Ovary (tissue), 9 donors: ENCODE data around the gene SPECC1. TPM values are rescaled to one million over a fixed set of nuclear protein-coding genes. Genes with fewer than 3 reads are reported as not detected.

Experiments
- DNase-seq, 5 donors: peaks; one replicate each; pipeline ENCODE4 v3.0.0-alpha.2; 2019 to 2020
- H3K27ac ChIP-seq, 2 donors: fragments of 200-600 bp; one replicate each; pipeline versions ENCODE4 v1.5.1 to v1.8.0; 2019 to 2022
- H3K27me3 ChIP-seq: fragments of 200-600 bp; one replicate; pipeline ENCODE4 v1.8.0; 2022
- H3K36me3 ChIP-seq: fragments of 200-600 bp; sonication (generic); one replicate; pipeline ENCODE4 v1.5.1; 2019
- H3K4me1 ChIP-seq: one replicate; pipeline ENCODE4 v1.8.1; 2013; ENCODE audit warnings: mild to moderate bottlenecking, moderate library complexity; ENCODE audit not compliant: insufficient read depth
- H3K4me3 ChIP-seq: fragments of 200-600 bp; sonication (generic); one replicate; pipeline ENCODE4 v1.5.1; 2017
- H3K9me3 ChIP-seq, 2 donors: fragments of 200-600 bp in 1 of 2; sonication (generic) in 1 of 2; one replicate each; pipeline versions ENCODE4 v1.5.1 to v1.8.1; 2013 to 2019; ENCODE audit warnings: mild to moderate bottlenecking in 1 of 2, moderate library complexity in 1 of 2
- EP300 ChIP-seq: sonication (generic); formaldehyde crosslinking; IDR thresholded peaks from one replicate; pipeline ENCODE4 v1.6.1; 2017; ENCODE audit warnings: antibody characterized with exemption
- POLR2A ChIP-seq: fragments of 450-650 bp; IDR thresholded peaks from one replicate; pipeline ENCODE4 v1.6.1; 2017; ENCODE audit warnings: antibody characterized with exemption, mild to moderate bottlenecking, moderate library complexity
- WGBS, 3 donors: extraction: QIAGEN DNeasy Blood & Tissue Kit in 1 of 3; methylation state at CpG; one replicate each; pipeline versions ENCODE4 v1.1.5 to v1.1.7; 2013 to 2017; 5-methylcytosine and 5-hydroxymethylcytosine counted together
- intact Hi-C, 4 donors: fragments of 100-400 bp; cut with DNase I; formaldehyde crosslinking; loops; one replicate each; pipeline versions ENCODE4 v1.11.0 to v1.15.1; 2022 to 2023
- polyA plus RNA-seq, 2 donors: library from polyadenylated mRNA; stranded (reverse); fragments of 200-250 nt in 1 of 2; fragments of 350-450 nt in 1 of 2; fragmentation: Illumina TruSeq in 1 of 2; extraction: RNeasy Lipid Tissue Mini Kit (QIAGEN cat#74804) in 1 of 2; gene quantifications; one replicate each; pipeline ENCODE4 v1.2.3, GENCODE V29; 2013 to 2014
- total RNA-seq, 7 donors: library from RNA; depleted of rRNA in 2 of 7; stranded (reverse); fragments of >200 nt in 2 of 7; fragmentation: NEBNext Ultra II Directional in 3 of 7; extraction: Animal tissue kit (Norgen Biotek cat#: 25700) in 3 of 7; gene quantifications; one replicate each; pipeline versions ENCODE4 v1.1.0 to v1.2.4, GENCODE V29; 2016 to 2023
- TF ChIP-seq, protein P1 (sequence below), 3 donors: fragments of 450-650 bp in 2 of 3; fragments of 200-600 bp in 1 of 3; IDR thresholded peaks; one replicate each; pipeline versions ENCODE4 v1.5.1 to v1.8.0; 2016 to 2022; ENCODE audit warnings: antibody characterized with exemption in 3 of 3, mild to moderate bottlenecking in 1 of 3
- donor health status: DM: no; HTN: no; CAD: no; lungs with moderate emphysema.
- donor health status: DM: no; HTN: no; CAD: no.
- donor health status: Bipolar disorder and iron deficiency.
- donor health status: DM: yes; HTN: yes; CAD: no.
- donor health status: DM: no; HTN: no; CAD: no.
- donor health status: DM: yes; HTN: yes; CAD: no.

Gene SPECC1
- total and polyA plus RNA-seq, 9 donors, result 34.7 to 86.5 (median 66.1) TPM

DNA sequence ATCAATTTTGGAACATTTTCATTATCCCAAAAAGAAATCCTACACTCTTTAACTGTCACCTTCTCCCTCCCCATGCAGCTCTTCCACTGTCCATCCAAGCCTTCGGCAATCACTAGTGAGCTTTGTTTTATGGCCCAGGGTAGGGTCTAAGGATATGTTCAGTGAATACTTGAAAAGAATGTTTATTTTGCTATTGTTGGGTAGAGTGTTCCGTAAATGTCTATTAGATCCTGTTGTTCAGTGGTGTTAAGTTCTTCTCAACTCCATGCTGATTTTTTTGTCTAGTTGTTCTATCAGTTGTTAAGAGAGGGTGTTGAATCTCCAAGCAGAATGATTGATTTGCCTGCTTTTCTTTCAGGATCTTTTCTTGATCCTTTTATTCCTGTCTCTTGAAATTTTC lies 29.9 kb downstream of the SPECC1 start:
- Histone ChIP-seq H3K4me3 (no peak overlapping the region), H3K36me3 (no peaks in the 10 kb centered on the region), H3K9me3 (no peaks in the 10 kb centered on the region), H3K4me1 (no peaks in the 10 kb centered on the region), H3K27ac (no peak overlapping the region), H3K27me3 (no peaks in the 10 kb centered on the region)
- no peak for TF ChIP-seq EP300
- TF ChIP-seq, protein P1, sequence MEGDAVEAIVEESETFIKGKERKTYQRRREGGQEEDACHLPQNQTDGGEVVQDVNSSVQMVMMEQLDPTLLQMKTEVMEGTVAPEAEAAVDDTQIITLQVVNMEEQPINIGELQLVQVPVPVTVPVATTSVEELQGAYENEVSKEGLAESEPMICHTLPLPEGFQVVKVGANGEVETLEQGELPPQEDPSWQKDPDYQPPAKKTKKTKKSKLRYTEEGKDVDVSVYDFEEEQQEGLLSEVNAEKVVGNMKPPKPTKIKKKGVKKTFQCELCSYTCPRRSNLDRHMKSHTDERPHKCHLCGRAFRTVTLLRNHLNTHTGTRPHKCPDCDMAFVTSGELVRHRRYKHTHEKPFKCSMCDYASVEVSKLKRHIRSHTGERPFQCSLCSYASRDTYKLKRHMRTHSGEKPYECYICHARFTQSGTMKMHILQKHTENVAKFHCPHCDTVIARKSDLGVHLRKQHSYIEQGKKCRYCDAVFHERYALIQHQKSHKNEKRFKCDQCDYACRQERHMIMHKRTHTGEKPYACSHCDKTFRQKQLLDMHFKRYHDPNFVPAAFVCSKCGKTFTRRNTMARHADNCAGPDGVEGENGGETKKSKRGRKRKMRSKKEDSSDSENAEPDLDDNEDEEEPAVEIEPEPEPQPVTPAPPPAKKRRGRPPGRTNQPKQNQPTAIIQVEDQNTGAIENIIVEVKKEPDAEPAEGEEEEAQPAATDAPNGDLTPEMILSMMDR (IDR thresholded peaks at IDR 0.05), result no peak
- no peak for TF ChIP-seq POLR2A
- intact Hi-C loops, result no loop called here
- 85 to 90% (median 86%) methylated on average over 2 of the region's 2 CpGs for WGBS, 3 donors
- no peak for DNase-seq

DNA sequence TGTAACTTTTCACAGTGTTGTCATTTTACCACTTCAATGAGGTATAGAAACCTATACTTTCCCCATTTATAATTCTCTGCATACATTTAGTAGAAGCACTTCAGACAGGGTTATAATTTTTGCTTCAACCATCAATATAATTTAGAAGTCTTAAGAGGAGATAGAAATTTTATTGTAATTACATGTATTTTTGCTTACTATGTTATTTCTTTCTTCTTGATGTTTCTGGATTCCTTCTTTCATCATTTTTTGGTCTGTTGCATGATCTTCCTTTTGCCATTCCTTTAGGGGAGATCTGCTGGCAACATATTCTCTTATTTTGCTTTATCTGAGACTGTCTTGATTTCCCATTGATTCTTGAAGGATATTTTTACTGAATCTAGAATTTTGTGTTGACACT lies 31.1 kb downstream of the SPECC1 start:
- no peaks in the 10 kb centered on the region for H3K9me3 ChIP-seq
- TF ChIP-seq POLR2A (no peak), EP300 (no peak)
- TF ChIP-seq, protein P1 (IDR thresholded peaks at IDR 0.05), result no peak
- no peak overlapping the region for H3K4me3 ChIP-seq
- no peaks in the 10 kb centered on the region for H3K36me3 ChIP-seq
- intact Hi-C loops, result no loop called here
- H3K27me3 ChIP-seq, result no peaks in the 10 kb centered on the region
- H3K4me1 ChIP-seq, result no peaks in the 10 kb centered on the region
- DNase-seq, result no peak
- H3K27ac ChIP-seq, result no peak overlapping the region

DNA sequence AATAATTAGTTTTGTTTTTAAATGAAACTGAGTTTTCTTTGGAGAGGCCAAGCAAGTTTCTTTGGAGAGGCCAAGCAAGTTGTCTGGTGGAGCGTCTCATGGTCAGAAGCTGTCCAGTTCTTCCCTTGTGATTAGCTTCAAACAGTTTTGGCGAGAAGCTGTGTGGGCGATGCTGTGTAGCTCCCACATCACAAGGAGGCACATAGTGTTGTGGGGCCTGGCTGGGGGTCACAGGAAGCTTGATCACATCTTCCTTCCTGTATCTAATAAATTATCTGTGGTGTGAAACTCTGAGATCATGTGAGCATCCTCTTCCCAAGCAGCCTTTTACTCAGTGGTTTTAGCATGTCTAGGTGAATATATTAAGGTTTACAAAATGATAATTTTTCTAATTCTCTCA lies 33.9 kb downstream of the SPECC1 start:
- H3K4me1 ChIP-seq, result no peaks in the 10 kb centered on the region
- TF ChIP-seq, protein P1 (IDR thresholded peaks at IDR 0.05), result no peak
- TF ChIP-seq EP300, result no peak
- no peak for TF ChIP-seq POLR2A
- H3K27me3 ChIP-seq, result no peaks in the 10 kb centered on the region
- DNase-seq, result no peak
- no peaks in the 10 kb centered on the region for H3K9me3 ChIP-seq
- intact Hi-C loops, result no loop called here
- no peak overlapping the region for H3K4me3 ChIP-seq
- WGBS, 3 donors, result 68 to 84% (median 74%) methylated on average over 3 of the region's 3 CpGs
- no peak overlapping the region for H3K27ac ChIP-seq
- no peaks in the 10 kb centered on the region for H3K36me3 ChIP-seq

DNA sequence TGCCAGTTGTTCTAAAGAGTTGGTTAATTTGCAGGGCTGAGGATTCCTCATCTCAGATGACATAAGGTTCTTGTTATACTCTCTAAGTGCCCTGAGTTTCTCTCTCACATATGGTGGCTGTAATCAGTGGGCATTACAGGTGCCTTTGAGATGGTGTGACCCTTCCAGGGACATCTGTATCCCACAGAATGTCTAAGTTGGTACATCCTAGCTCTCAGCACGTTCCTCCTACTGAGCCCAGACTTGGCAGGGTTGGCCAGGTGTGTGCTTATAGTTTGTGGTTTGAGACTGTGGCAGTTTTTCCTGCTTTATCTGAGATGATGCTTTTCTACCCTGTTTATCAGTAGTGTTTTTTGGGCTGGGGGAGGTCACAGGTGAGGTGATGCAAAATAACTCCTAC lies 36.3 kb downstream of the SPECC1 start:
- Histone ChIP-seq H3K27me3 (no peaks in the 10 kb centered on the region), H3K27ac (no peak overlapping the region), H3K36me3 (no peaks in the 10 kb centered on the region), H3K4me3 (no peak overlapping the region), H3K4me1 (no peaks in the 10 kb centered on the region), H3K9me3 (no peaks in the 10 kb centered on the region)
- DNase-seq, result no peak
- intact Hi-C loops, result no loop called here
- TF ChIP-seq, protein P1 (IDR thresholded peaks at IDR 0.05), result no peak
- TF ChIP-seq POLR2A (no peak), EP300 (no peak)
- WGBS, 3 donors, result 57 to 67% (median 60%) methylated on average over 1 of the region's 1 CpG

DNA sequence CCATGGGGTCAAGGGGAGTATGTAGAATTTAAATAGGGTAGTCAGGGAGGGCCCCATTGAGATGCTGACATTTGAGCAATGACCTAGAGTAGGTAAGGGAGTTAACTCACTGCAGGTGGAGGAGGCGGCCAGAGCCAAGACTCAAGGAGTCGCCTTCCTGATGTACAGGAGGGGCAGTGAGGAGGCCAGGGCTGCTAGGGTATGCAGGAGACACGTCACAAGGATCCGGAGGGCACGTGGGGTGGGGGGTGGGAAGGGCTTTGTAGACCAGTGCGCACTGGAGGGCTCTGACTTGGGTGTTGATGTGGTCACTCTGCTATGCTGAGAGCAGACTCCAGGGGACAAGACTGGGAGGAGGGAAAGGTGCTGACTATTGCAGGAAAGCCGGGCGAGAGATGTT lies 37.5 kb downstream of the SPECC1 start:
- WGBS, 3 donors, result 76 to 80% (median 77%) methylated on average over 8 of the region's 8 CpGs
- Histone ChIP-seq H3K9me3 (no peaks in the 10 kb centered on the region), H3K27me3 (no peaks in the 10 kb centered on the region), H3K27ac (no peak overlapping the region), H3K36me3 (no peaks in the 10 kb centered on the region), H3K4me3 (no peak overlapping the region), H3K4me1 (no peaks in the 10 kb centered on the region)
- TF ChIP-seq POLR2A (no peak), EP300 (no peak)
- TF ChIP-seq, protein P1 (IDR thresholded peaks at IDR 0.05), result no peak
- DNase-seq, result no peak
- intact Hi-C loops, result no loop called here
